CD14-positive monocyte (primary cell): ENCODE measurements around the gene AXIN1. TPM values are rescaled to one million over a fixed set of nuclear protein-coding genes. Genes with fewer than 3 reads are reported as not detected.

Experiments used
- DNase-seq, 3 donors: peaks; one replicate each; pipeline ENCODE4 v3.0.0-alpha.2; 2011 to 2022
- H2AFZ ChIP-seq: 2 replicates; pipeline ENCODE4 v1.6.0; 2012; ENCODE audit warnings: mild to moderate bottlenecking, low read depth, low read length, inconsistent platforms; ENCODE audit not compliant: insufficient read depth, poor library complexity, severe bottlenecking
- H3K27ac ChIP-seq, 2 donors: 1 replicate in 1 of 2; 2 replicates in 1 of 2; pipeline ENCODE4 v1.5.1; 2012 to 2013; ENCODE audit warnings: low read length in 2 of 2, control low read depth in 1 of 2, inconsistent platforms in 1 of 2, low read depth in 1 of 2, mild to moderate bottlenecking in 1 of 2
- H3K27me3 ChIP-seq, 2 donors: one replicate each; pipeline versions ENCODE4 v1.6.0 to v1.6.1; 2011 to 2013; ENCODE audit warnings: low read length in 2 of 2; ENCODE audit not compliant: control insufficient read depth in 2 of 2, insufficient read depth in 2 of 2
- H3K36me3 ChIP-seq, 2 donors: replicated peaks in 1 of 2; 1 replicate in 1 of 2; 2 replicates in 1 of 2; pipeline versions ENCODE4 v1.5.1 to v1.6.1; 2012 to 2013; ENCODE audit warnings: low read length in 2 of 2, control low read depth in 1 of 2, inconsistent platforms in 1 of 2, mild to moderate bottlenecking in 1 of 2; ENCODE audit not compliant: insufficient read depth in 2 of 2, control insufficient read depth in 1 of 2
- H3K4me1 ChIP-seq, 2 donors: 1 replicate in 1 of 2; 2 replicates in 1 of 2; pipeline versions ENCODE4 v1.5.1 to v1.6.1; 2012 to 2013; ENCODE audit warnings: low read length in 2 of 2, control low read depth in 1 of 2, inconsistent platforms in 1 of 2, mild to moderate bottlenecking in 1 of 2, moderate library complexity in 1 of 2; ENCODE audit not compliant: insufficient read depth in 2 of 2, control insufficient read depth in 1 of 2
- H3K4me2 ChIP-seq: replicated peaks from 2 replicates; pipeline ENCODE3; 2012; ENCODE audit warnings: low read length, moderate library complexity, mild to moderate bottlenecking; ENCODE audit not compliant: poor library complexity, severe bottlenecking; ENCODE audit errors: extremely low read depth
- H3K4me3 ChIP-seq, 3 experiments: fragments of 200-600 bp in 1 of 3; sonication (generic) in 1 of 3; replicated peaks in 1 of 3; 1 replicate in 2 of 3; 2 replicates in 1 of 3; pipeline ENCODE4 v1.5.1; 2011 to 2013; ENCODE audit warnings: low read length in 3 of 3, mild to moderate bottlenecking in 3 of 3, control low read depth in 2 of 3, low read depth in 2 of 3, inconsistent platforms in 1 of 3, moderate library complexity in 1 of 3
- H3K79me2 ChIP-seq: 2 replicates; pipeline ENCODE4 v1.6.0; 2012; ENCODE audit warnings: mild to moderate bottlenecking, control low read depth, inconsistent platforms, low read length, moderate library complexity; ENCODE audit not compliant: insufficient read depth
- H3K9ac ChIP-seq: 2 replicates; pipeline ENCODE4 v1.6.0; 2017; ENCODE audit warnings: low read length, mild to moderate bottlenecking; ENCODE audit not compliant: insufficient read depth, poor library complexity, severe bottlenecking
- H3K9me3 ChIP-seq, 2 donors: replicated peaks in 1 of 2; 1 replicate in 1 of 2; 2 replicates in 1 of 2; pipeline versions ENCODE4 v1.5.1 to v1.6.1; 2012 to 2013; ENCODE audit warnings: low read length in 2 of 2, control low read depth in 1 of 2; ENCODE audit not compliant: control insufficient read depth in 1 of 2, insufficient read depth in 1 of 2
- H4K20me1 ChIP-seq: 2 replicates; pipeline ENCODE4 v1.6.0; 2012; ENCODE audit warnings: mild to moderate bottlenecking, low read length, control low read depth, moderate library complexity; ENCODE audit not compliant: insufficient read depth
- H3K27ac Mint-ChIP-seq, 7 donors: one replicate each; pipeline ENCODE4 v1.8.0; 2020; ENCODE audit warnings: mild to moderate bottlenecking in 7 of 7, mixed read lengths in 7 of 7, moderate library complexity in 6 of 7, inconsistent platforms in 2 of 7
- H3K27me3 Mint-ChIP-seq, 3 donors: one replicate each; pipeline ENCODE4 v1.8.0; 2021 to 2022; ENCODE audit warnings: low read depth in 3 of 3, mild to moderate bottlenecking in 3 of 3, mixed read lengths in 3 of 3, moderate library complexity in 3 of 3, inconsistent platforms in 1 of 3
- H3K36me3 Mint-ChIP-seq, 2 donors: one replicate each; pipeline ENCODE4 v1.8.0; 2020; ENCODE audit warnings: mixed read lengths in 2 of 2, inconsistent platforms in 1 of 2, mild to moderate bottlenecking in 1 of 2
- H3K4me1 Mint-ChIP-seq: one replicate; pipeline ENCODE4 v1.8.0; 2020; ENCODE audit warnings: mild to moderate bottlenecking, mixed read lengths
- H3K4me3 Mint-ChIP-seq, 2 donors: one replicate each; pipeline ENCODE4 v1.8.0; 2020; ENCODE audit warnings: mild to moderate bottlenecking in 2 of 2, mixed read lengths in 2 of 2, moderate library complexity in 1 of 2
- H3K9me3 Mint-ChIP-seq, 7 donors: one replicate each; pipeline ENCODE4 v1.8.0; 2020 to 2022; ENCODE audit warnings: mixed read lengths in 7 of 7, mild to moderate bottlenecking in 6 of 7, moderate library complexity in 6 of 7, inconsistent platforms in 2 of 7
- CTCF ChIP-seq: fragments of 200-600 bp; IDR thresholded peaks from one replicate; pipeline ENCODE4 v1.8.0; 2022; ENCODE audit warnings: antibody characterized with exemption, mild to moderate bottlenecking
- WGBS: methylation state at CpG from one replicate; pipeline ENCODE4 v1.1.5; 2013; ENCODE audit warnings: missing lambda C conversion rate; ENCODE audit not compliant: insufficient coverage; 5-methylcytosine and 5-hydroxymethylcytosine counted together
- intact Hi-C, 2 donors: fragments of 100-400 bp; cut with micrococcal nuclease; formaldehyde crosslinking; loops; one replicate each; pipeline versions ENCODE4 v1.15.0 to v1.15.1; 2023
- polyA plus RNA-seq, 3 donors: library from polyadenylated mRNA; depleted of rRNA in 1 of 3; unstranded in 2 of 3; stranded (reverse) in 1 of 3; fragments of 300-500 nt in 2 of 3; fragments of >200 nt in 1 of 3; fragmentation: Illumina TruSeq in 2 of 3; gene quantifications; 1 replicate in 2 of 3; 2 replicates in 1 of 3; pipeline ENCODE4 v1.2.3, GENCODE V29; 2012 to 2021

Gene AXIN1
- polyA plus RNA-seq, 3 donors = 0.30 to 20.9 (median 0.74) TPM

DNA sequence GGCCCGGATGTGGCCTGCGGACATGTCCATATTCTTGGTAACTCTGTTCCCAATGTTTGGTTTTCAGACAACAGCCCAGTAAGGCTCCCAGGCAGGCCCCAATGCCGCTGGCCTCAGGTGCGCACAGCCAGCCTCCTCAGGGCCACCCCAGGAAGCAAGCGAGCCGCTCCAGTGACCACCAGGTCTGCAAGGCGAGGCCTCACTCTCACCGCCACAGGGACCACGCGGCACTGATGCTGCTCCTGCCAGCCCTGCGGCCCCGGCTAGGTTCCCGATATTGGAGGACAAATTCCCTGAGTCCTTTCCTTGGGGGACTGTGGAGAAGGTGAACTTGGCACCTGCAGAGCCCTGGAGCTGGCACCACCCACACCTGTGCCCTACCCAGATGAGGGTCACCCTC, 50.6 kb downstream of the AXIN1 start:
- Histone ChIP-seq H3K27me3 (no peaks in the 10 kb centered on the region), H3K4me1 (no peaks in the 10 kb centered on the region), H3K9ac (no peak overlapping the region), H3K4me2 (no peak overlapping the region), H3K27ac (no peak overlapping the region), H4K20me1 (no peaks in the 10 kb centered on the region), H3K9me3 (no peaks in the 10 kb centered on the region), H2AFZ (no peak overlapping the region), H3K79me2 (no peaks in the 10 kb centered on the region), H3K4me3 (no peak overlapping the region), H3K36me3 (peaks cover 51 to 80% of the 10 kb centered on the region in 2 donors)
- 98% methylated on average over 10 of the region's 13 CpGs for WGBS
- no peak for TF ChIP-seq CTCF
- peaks cover 49 to 91% of the 10 kb centered on the region in 2 donors for H3K36me3 Mint-ChIP-seq
- H3K27me3 Mint-ChIP-seq = peaks cover 0 to 1% (median 0%) of the 10 kb centered on the region in 3 donors
- H3K4me3 Mint-ChIP-seq = no peak overlapping the region
- DNase-seq = no peak
- intact Hi-C loops = loop anchor here in 1 of 2 donors (5.0 kb wide), 1 partner anchor 50 kb away; the partner anchor contains the start of gene AXIN1
- H3K4me1 Mint-ChIP-seq = no peaks in the 10 kb centered on the region
- H3K9me3 Mint-ChIP-seq = no peaks in the 10 kb centered on the region
- H3K27ac Mint-ChIP-seq = no peak overlapping the region

DNA sequence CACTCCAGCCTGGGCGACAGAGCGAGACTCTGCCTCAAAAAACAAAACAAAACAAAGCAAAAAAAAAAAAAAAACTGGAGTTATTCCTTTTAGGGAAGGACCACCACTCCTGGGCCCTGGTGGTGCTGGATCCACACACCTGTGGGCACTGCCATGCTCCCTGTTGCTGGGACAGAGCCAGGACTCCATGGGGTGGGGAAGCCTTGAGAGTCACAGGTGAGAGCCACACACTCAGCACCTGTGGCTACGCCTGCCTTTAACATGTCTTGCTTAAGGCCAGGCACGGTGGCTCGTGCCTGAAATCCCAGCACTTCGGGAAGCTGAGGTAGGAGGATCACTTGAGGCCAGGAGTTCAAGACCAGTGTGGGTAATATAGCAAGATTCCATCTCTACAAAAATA, 51.3 kb downstream of the AXIN1 start:
- Histone ChIP-seq H3K4me2 (no peak overlapping the region), H4K20me1 (no peaks in the 10 kb centered on the region), H3K4me1 (no peaks in the 10 kb centered on the region), H3K9ac (no peak overlapping the region), H2AFZ (no peak overlapping the region), H3K36me3 (peaks cover 51 to 80% of the 10 kb centered on the region in 2 donors), H3K27me3 (no peaks in the 10 kb centered on the region), H3K79me2 (no peaks in the 10 kb centered on the region), H3K9me3 (no peaks in the 10 kb centered on the region), H3K4me3 (no peak overlapping the region), H3K27ac (no peak overlapping the region)
- Mint-ChIP-seq H3K27ac (no peak overlapping the region), H3K9me3 (no peaks in the 10 kb centered on the region), H3K27me3 (peaks cover 0 to 1% (median 0%) of the 10 kb centered on the region in 3 donors), H3K4me1 (no peaks in the 10 kb centered on the region), H3K36me3 (peaks cover 45 to 89% of the 10 kb centered on the region in 2 donors), H3K4me3 (no peak overlapping the region)
- intact Hi-C loops = loop anchor here in 1 of 2 donors (5.0 kb wide), 1 partner anchor 51 kb away; the partner anchor contains the start of gene AXIN1
- DNase-seq = no peak
- no CpG with 5 or more reads among the region's 6 CpGs for WGBS
- TF ChIP-seq CTCF = no peak
